Suprapubic skin (tissue), 4 donors: Measurements from ENCODE around the gene DUSP15. TPM values are rescaled to one million over a fixed set of nuclear protein-coding genes. Genes with fewer than 3 reads are reported as not detected.

Source experiments
- DNase-seq, 2 donors: peaks; one replicate each; pipeline ENCODE4 v3.0.0-alpha.2; 2019; ENCODE audit warnings: low spot score in 2 of 2
- H3K27ac ChIP-seq: fragments of 200-600 bp; sonication (generic); one replicate; pipeline ENCODE4 v1.5.1; 2019
- H3K27me3 ChIP-seq: fragments of 200-600 bp; sonication (generic); one replicate; pipeline ENCODE4 v1.5.1; 2019
- H3K36me3 ChIP-seq: fragments of 200-600 bp; sonication (generic); one replicate; pipeline ENCODE4 v1.5.1; 2019
- H3K4me1 ChIP-seq: fragments of 200-600 bp; sonication (generic); one replicate; pipeline ENCODE4 v1.5.1; 2019
- H3K4me3 ChIP-seq: fragments of 200-600 bp; sonication (generic); one replicate; pipeline ENCODE4 v1.5.1; 2019; ENCODE audit warnings: mild to moderate bottlenecking
- H3K9me3 ChIP-seq: fragments of 200-600 bp; sonication (generic); one replicate; pipeline ENCODE4 v1.5.1; 2019
- EP300 ChIP-seq: sonication (generic); formaldehyde crosslinking; IDR thresholded peaks from one replicate; pipeline ENCODE4 v1.6.1; 2017; ENCODE audit warnings: antibody characterized with exemption
- POLR2A ChIP-seq, 2 donors: fragments of 450-650 bp; IDR thresholded peaks; one replicate each; pipeline ENCODE4 v1.6.1; 2017; ENCODE audit warnings: antibody characterized with exemption in 2 of 2, mild to moderate bottlenecking in 2 of 2, moderate library complexity in 2 of 2
- POLR2AphosphoS5 ChIP-seq, 3 donors: sonication (generic); formaldehyde crosslinking; IDR thresholded peaks; one replicate each; pipeline ENCODE4 v1.6.1; 2017; ENCODE audit warnings: antibody characterized with exemption in 3 of 3
- WGBS: methylation state at CpG from one replicate; pipeline ENCODE4 v1.1.5; 2018; 5-methylcytosine and 5-hydroxymethylcytosine counted together
- total RNA-seq, 4 donors: library from RNA; depleted of rRNA; stranded (reverse); fragments of >200 nt; gene quantifications; one replicate each; pipeline ENCODE4 v1.1.0, GENCODE V29; 2016
- TF ChIP-seq, protein P1 (sequence below), 2 donors: fragments of 200-600 bp in 1 of 2; fragments of 450-650 bp in 1 of 2; sonication (generic) in 1 of 2; IDR thresholded peaks; one replicate each; pipeline ENCODE4 v1.5.1; 2016 to 2019; ENCODE audit warnings: antibody characterized with exemption in 2 of 2, mild to moderate bottlenecking in 1 of 2, moderate library complexity in 1 of 2

Gene DUSP15
- total RNA-seq, 4 donors from 2014 or later: 1.1 to 2.4 (median 1.1) TPM; not detected in 1

DNA sequence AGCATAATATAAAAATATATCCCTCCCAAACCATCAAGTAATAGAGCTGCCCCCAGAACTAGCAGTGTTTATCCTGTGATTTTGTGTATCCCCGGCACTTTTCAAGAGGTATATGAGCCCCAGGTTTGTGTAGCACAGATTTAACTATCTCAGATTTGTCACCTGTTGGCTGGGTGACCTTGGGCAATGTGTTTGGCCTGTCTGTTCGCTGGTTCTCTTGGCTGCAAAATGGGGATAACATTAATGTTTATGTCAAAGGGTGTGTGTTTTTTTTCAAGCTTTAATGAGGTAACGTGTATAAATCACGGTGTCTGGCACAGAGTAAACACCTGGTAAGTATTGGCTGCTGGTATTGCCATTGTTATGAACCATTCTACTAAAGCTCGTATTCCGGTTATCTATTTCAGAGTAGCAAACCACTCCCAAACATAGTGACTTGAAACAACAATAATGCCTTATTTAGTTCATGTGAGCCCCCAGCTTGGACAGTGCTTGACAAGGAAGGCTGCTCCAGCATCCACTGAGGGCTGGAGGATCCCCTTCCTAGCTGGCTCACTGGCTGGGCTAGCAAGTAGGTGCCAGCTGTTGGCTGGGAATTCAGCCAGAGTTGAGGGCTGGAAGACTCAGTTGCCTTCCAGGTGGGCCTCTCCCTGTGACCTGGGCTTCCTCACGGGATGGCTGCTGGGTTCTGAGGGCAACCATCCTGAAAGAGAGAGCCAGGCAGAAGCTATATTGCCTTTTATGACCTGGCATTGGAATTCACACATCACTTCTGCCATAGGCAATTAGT is 45.4 kb upstream of the DUSP15 start:
- H3K4me3 ChIP-seq: no peak overlapping the region
- H3K9me3 ChIP-seq: no peaks in the 10 kb centered on the region
- no peaks in the 10 kb centered on the region for H3K4me1 ChIP-seq
- peaks cover 2% of the 10 kb centered on the region for H3K27me3 ChIP-seq
- TF ChIP-seq, protein P1, sequence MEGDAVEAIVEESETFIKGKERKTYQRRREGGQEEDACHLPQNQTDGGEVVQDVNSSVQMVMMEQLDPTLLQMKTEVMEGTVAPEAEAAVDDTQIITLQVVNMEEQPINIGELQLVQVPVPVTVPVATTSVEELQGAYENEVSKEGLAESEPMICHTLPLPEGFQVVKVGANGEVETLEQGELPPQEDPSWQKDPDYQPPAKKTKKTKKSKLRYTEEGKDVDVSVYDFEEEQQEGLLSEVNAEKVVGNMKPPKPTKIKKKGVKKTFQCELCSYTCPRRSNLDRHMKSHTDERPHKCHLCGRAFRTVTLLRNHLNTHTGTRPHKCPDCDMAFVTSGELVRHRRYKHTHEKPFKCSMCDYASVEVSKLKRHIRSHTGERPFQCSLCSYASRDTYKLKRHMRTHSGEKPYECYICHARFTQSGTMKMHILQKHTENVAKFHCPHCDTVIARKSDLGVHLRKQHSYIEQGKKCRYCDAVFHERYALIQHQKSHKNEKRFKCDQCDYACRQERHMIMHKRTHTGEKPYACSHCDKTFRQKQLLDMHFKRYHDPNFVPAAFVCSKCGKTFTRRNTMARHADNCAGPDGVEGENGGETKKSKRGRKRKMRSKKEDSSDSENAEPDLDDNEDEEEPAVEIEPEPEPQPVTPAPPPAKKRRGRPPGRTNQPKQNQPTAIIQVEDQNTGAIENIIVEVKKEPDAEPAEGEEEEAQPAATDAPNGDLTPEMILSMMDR (IDR thresholded peaks at IDR 0.05): no peak
- TF ChIP-seq EP300 (no peak), POLR2AphosphoS5 (IDR thresholded peaks at IDR 0.05) (no peak), POLR2A (IDR thresholded peaks at IDR 0.05) (no peak)
- no peak overlapping the region for H3K27ac ChIP-seq
- peak in 1 of 2 donors; percentile 35 for DNase-seq
- no peaks in the 10 kb centered on the region for H3K36me3 ChIP-seq
- 65% methylated on average over 7 of the region's 7 CpGs for WGBS

- Histone ChIP-seq H3K4me1 (no peaks in the 10 kb centered on the region), H3K27me3 (peaks cover 2% of the 10 kb centered on the region), H3K27ac (no peak overlapping the region), H3K4me3 (no peak overlapping the region), H3K36me3 (no peaks in the 10 kb centered on the region), H3K9me3 (no peaks in the 10 kb centered on the region)
- WGBS: 83% methylated on average over 5 of the region's 5 CpGs
- DNase-seq: no peak
- TF ChIP-seq EP300 (no peak), POLR2A (IDR thresholded peaks at IDR 0.05) (no peak), POLR2AphosphoS5 (IDR thresholded peaks at IDR 0.05) (no peak)
- TF ChIP-seq, protein P1 (IDR thresholded peaks at IDR 0.05): no peak
Observed at GRCh38 chr20:31914170-31914569, 43.8 kb upstream of the DUSP15 start.

DNA sequence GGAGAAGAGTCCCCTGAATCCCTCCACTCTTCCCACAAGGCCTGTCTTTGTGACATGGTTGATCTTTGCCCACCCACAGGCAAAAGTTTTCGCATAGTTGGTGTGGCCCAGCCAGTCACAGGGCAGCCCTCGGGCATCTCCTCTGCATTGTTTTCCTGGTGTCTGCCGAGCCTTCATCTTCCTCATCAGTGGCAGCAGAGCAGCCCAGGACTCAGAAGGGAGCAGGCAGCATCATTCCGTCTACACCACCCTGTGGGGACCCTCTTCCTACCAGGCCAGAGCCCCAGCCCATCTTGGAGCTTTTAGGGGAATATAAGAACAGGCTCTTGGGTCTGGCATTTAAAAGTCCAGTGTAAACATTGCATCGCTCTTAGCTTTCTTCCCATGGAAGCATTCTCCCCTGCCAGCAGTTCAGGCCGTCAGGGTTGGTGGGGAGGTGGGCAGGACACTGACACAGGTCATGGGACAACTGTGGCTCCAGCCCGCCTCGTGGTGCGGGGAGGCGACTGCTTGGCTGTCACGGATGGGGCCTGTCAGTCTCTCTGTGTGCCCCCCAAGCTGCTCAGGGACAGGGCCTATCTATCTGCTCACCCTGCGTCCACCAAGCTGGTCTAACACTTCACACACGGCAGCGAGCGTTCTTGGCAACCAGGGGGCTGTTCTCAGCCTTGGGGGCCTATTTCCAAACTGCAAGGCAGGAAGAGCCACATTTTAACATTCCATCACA is 43.3 kb upstream of the DUSP15 start:
- peaks cover under 1% of the 10 kb centered on the region for H3K27me3 ChIP-seq
- H3K27ac ChIP-seq: no peak overlapping the region
- no peaks in the 10 kb centered on the region for H3K9me3 ChIP-seq
- no peaks in the 10 kb centered on the region for H3K36me3 ChIP-seq
- no peak overlapping the region for H3K4me3 ChIP-seq
- peak in 1 of 2 donors; percentile 53 for DNase-seq
- 85% methylated on average over 9 of the region's 15 CpGs for WGBS
- H3K4me1 ChIP-seq: no peaks in the 10 kb centered on the region
- TF ChIP-seq POLR2A (IDR thresholded peaks at IDR 0.05): no peak

DNA sequence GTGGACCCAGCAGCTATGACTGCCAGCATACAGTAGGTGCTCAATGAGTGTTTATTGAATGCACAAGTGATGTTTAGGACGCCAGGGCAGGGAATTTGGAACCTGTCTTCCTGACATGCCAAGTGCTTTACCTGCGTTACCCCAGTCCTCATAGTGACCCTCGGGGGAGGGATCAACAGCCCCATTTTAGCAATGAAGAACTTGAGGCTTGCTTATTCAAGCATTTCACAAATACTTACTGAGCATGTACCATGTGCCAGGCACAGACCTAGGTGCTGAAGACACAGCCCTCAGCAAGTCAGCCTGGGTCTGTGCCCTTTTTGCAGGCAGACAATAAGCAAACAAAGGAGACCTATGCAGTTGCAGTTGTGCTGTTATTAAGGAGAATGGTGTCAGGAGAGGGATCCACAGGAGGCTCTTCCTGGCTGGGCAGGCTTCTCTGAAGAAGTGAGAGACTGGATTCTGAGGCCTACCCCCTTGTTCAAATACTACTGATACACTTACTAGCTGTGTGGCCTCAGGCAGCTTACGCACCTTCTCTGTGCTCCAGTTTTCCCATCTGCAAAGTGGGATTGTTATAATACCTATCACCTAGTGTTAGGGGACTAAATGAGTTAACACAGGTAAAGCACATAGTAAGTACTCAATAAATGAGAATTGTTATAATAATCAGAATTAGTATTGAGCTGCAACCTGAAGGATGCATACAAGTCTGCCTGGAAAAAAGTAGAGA is 39.9 kb upstream of the DUSP15 start:
- 87% methylated on average over 4 of the region's 4 CpGs for WGBS
- H3K27ac ChIP-seq: no peak overlapping the region
- no peak for DNase-seq
- no peaks in the 10 kb centered on the region for H3K4me1 ChIP-seq
- H3K36me3 ChIP-seq: no peaks in the 10 kb centered on the region
- TF ChIP-seq EP300 (no peak), POLR2A (IDR thresholded peaks at IDR 0.05) (no peak), POLR2AphosphoS5 (IDR thresholded peaks at IDR 0.05) (no peak)
- TF ChIP-seq, protein P1 (IDR thresholded peaks at IDR 0.05): no peak
- H3K9me3 ChIP-seq: no peaks in the 10 kb centered on the region
- no peak overlapping the region for H3K4me3 ChIP-seq
- no peaks in the 10 kb centered on the region for H3K27me3 ChIP-seq

DNA sequence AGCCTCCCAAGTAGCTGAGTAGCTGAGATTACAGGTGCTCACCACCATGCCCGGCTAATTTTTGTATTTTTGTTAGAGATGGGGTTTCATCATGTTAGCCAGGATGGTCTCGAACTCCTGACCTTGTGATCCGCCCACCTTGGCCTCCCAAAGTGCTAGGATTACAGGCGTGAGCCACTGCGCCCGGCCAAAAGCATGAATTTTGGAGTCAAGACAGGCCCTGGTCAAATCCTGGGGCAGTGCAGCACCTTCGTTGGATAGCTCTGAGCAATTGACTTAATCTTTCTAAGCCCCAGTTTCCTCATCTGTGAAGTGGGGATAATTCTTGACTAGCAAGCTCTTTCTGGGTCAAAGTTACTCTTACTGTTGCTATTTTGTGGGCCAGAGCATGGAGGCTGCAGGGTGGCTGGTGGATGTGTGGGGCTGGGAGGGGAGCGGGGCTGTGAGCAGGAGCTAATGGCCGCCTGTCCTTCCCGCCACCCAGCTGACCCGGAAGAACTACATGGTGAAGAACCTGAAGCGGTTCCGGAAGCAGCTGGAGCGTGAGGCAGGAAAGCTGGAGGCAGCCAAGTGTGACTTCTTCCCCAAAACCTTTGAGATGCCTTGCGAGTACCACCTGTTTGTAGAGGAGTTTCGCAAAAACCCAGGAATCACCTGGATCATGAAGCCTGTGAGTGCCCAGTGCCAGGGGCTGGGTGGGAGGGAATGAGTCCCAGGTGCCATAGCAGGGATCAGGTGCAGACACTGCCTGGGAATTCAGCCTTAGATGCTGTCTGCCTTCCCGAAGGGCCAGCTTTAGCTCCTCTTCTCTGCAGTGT is 39.1 kb upstream of the DUSP15 start:
- no peaks in the 10 kb centered on the region for H3K4me1 ChIP-seq
- no peaks in the 10 kb centered on the region for H3K9me3 ChIP-seq
- no peaks in the 10 kb centered on the region for H3K27me3 ChIP-seq
- peak in 1 of 2 donors; percentile 53 for DNase-seq
- H3K36me3 ChIP-seq: no peaks in the 10 kb centered on the region
- no peak overlapping the region for H3K4me3 ChIP-seq
- TF ChIP-seq EP300: no peak
- no peak for TF ChIP-seq POLR2A (IDR thresholded peaks at IDR 0.05)
- no peak for TF ChIP-seq POLR2AphosphoS5 (IDR thresholded peaks at IDR 0.05)
- TF ChIP-seq, protein P1 (IDR thresholded peaks at IDR 0.05): no peak
- no peak overlapping the region for H3K27ac ChIP-seq
- WGBS: 95% methylated on average over 10 of the region's 17 CpGs
